NCI-H226 (cell line): Measurements from ENCODE around the gene MMP14.

Experiments used
- DNase-seq: peaks from one replicate; pipeline ENCODE4 v3.0.0-alpha.2; 2015

The MMP14 gene

DNA sequence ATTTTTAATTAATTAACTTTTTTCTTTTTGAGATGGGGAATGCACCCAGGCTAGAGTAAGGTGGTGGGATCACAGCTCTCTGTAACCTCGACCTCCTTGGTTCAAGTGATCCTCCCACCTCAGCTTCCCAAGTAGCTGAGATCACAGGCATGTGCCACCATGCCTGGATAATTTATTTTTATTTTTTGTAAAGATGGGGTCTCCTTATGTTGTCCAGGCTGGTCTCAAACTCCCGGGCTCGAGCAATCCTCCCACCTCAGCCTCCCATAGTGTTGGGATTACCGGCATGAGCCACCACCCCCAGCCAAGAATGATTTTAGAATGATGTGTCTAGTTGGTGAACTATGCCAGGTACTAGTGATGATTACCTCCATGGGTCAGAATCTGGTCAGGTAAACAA is 28.6 kb downstream of the MMP14 start:
- no peak for DNase-seq

DNA sequence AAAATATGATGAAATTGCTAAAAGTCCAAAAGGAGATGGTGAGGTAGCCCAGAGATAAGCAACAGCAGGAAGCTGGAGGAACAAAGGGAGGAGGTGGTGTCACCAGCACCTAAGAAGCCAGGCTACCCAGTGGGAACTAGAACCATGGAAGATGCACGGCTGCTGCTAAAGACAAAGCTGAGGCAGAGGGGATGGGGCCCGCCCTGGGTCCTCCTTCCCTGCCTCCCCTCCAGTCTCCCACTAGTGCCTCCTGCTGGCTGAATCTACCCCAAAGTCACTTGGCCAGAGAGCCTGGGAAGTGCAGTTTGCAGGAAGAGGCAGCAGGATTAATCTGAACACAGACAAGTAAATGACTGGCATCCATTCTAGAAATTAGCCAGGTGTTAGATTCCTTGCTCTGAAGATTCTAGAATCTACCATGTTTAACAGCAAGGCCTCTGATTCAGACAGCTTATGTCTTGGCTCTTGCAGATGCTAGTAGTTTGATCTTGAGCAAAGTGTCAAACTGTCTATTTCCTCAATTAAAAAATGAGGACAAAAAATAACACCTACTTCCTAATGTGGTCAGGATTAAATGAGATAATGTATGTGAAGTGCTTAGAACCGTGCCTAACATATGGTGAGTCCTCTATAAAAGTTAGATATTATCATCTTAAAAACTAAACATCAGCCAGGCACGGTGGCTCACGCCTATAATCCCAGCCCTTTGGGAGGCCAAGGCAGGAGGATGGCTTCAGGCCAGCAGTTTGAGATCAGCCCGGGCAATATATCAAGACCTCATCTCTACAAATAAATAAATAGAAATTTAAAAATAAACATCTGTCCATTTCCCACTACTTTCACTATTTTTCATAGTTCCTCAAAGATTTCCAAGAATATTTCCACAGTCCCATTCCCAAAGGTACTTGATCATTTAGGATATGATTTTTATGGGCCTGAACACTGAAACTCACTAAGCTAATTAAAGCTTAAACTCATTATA is 29.3 kb downstream of the MMP14 start:
- DNase-seq, result no peak

DNA sequence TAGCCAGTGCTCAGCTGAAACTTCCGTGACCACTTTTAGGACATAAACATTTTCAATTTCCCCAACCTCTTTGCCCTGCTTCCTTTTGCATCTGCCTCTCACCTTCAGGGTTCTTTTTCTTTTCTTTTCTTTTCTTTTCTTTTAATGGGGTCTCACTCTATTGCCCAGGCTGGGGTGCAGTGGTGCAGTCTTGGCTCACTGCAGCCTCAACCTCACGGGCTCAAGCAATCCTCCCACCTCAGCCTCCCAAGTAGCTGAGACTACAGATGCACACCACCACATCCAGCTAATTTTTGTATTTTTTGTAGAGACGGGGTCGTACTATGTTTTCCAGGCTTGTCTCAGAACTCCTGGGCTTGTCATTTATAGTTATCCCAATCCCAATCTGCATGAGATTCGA is 30.5 kb downstream of the MMP14 start:
- DNase-seq, result no peak

DNA sequence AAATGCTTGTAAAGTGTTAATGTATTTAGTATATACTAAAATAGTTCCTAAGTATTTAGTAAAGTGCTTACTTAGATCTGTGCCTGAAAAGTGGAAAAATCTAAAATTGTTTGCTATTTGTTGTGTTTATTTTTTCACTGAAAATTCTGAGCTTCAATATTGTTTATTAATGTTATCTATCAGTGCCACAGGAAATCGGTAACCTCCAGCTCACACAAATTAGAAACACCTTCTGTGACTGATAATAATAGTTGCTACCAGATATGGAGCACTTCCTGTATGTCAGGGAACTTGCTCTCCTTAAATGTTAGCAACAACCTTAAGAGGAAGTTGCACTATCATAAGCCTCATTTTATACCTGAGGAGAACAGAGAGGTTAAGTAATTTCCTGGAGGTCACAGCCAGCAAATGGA is 34.4 kb downstream of the MMP14 start:
- DNase-seq, result no peak

DNA sequence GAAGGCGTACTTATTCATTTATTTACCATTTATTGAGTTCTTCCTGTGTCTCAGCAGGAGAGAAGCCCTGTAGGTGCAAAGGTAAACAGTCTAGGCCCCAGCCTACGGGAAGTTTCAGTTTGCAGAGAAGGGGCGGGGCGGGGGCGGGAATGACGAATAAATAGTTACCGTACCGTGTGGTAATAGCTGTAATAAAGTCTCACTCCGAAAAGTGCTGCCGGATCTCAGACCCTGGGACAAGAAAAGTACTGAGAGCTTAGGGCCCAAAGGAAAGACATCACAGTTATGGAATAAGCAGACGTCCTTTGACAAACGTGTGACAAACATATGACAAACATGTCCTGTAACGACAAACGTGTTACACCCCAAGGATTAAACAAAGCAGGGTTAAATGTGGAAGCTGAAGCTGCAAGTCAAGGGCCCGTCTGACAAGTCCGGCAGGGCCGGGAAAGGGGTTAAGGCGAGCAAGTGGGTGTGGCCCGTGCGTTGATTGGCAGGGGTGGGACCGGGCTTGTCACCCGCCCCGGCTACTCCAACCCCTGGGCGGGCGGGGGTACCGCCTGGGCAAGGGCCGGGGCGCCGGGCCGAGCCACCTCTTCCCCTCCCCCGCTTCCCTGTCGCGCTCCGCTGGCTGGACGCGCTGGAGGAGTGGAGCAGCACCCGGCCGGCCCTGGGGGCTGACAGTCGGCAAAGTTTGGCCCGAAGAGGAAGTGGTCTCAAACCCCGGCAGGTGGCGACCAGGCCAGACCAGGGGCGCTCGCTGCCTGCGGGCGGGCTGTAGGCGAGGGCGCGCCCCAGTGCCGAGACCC is 35.0 kb downstream of the MMP14 start, which contains the start of gene LRP10:
Gene LRP10 (plus strand): TSS at position 517 of the 809 bp plus-strand sequence. CDS start 564 bp downstream, outside the sequence.
- DNase-seq, result peak; percentile 85

DNA sequence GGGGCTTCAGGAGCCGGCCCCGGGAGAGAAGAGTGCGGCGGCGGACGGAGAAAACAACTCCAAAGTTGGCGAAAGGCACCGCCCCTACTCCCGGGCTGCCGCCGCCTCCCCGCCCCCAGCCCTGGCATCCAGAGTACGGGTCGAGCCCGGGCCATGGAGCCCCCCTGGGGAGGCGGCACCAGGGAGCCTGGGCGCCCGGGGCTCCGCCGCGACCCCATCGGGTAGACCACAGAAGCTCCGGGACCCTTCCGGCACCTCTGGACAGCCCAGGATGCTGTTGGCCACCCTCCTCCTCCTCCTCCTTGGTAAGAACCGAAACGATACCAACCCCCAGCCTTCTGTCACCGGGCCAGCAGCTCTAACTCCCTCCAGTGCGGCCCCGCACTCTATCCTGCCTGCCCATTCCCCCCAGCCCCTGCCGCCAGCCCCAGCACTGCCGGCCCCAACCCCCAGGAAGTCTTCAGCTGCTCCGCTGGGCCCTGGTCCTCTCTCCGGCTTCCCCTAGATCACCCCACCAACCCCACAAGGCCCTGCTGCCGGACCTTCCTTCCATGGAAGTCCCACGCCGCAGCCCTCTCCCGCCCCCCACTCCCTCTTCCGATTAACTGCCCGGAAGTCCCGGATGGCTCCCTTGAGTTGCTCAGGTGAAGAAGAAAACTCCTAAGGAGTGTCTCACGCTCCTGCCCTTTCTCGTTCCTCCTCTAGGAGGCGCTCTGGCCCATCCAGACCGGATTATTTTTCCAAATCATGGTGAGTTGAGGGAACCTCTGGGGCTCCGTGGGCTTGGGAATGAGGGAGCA is 35.8 kb downstream of the MMP14 start:
- peak; percentile 79 for DNase-seq

DNA sequence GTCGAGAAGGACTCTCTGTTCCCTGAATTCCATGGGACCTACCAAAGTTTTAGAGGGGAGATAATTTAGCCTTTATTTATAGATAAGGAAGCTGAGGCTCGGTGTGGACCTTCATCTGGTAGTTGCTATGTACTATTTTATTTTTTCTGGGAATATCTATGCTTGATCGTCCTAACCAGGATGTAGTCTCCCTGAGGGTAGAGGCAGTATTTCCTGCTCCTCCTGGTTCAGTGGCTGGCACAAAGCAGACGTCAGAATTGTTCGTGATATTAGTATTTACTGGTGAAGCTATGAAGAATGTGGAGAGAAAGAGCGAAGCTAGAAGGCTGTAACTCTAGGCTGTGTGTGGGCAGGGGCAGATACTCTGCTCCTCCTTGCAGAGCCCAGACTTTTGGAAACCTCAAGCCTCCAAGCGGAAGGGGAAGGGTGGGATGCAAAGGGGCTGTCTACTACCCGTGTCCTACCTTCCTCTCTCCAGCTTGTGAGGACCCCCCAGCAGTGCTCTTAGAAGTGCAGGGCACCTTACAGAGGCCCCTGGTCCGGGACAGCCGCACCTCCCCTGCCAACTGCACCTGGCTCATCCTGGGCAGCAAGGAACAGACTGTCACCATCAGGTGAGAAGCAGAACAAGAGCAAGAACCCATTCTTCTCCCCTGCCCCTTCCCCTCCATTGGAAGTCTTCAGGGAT is 36.6 kb downstream of the MMP14 start:
- DNase-seq, result no peak

DNA sequence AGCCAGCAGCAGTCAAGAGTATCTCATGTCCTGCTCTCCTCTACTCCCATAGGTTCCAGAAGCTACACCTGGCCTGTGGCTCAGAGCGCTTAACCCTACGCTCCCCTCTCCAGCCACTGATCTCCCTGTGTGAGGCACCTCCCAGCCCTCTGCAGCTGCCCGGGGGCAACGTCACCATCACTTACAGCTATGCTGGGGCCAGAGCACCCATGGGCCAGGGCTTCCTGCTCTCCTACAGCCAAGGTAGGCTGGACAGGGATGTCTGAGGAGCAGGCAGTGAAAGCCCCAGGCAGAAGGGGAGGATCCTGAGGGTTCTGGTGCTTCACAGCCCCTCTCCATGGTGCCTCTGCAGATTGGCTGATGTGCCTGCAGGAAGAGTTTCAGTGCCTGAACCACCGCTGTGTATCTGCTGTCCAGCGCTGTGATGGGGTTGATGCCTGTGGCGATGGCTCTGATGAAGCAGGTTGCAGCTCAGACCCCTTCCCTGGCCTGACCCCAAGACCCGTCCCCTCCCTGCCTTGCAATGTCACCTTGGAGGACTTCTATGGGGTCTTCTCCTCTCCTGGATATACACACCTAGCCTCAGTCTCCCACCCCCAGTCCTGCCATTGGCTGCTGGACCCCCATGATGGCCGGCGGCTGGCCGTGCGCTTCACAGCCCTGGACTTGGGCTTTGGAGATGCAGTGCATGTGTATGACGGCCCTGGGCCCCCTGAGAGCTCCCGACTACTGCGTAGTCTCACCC is 38.8 kb downstream of the MMP14 start:
- DNase-seq, result no peak

DNA sequence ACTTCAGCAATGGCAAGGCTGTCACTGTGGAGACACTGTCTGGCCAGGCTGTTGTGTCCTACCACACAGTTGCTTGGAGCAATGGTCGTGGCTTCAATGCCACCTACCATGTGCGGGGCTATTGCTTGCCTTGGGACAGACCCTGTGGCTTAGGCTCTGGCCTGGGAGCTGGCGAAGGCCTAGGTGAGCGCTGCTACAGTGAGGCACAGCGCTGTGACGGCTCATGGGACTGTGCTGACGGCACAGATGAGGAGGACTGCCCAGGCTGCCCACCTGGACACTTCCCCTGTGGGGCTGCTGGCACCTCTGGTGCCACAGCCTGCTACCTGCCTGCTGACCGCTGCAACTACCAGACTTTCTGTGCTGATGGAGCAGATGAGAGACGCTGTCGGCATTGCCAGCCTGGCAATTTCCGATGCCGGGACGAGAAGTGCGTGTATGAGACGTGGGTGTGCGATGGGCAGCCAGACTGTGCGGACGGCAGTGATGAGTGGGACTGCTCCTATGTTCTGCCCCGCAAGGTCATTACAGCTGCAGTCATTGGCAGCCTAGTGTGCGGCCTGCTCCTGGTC is 39.4 kb downstream of the MMP14 start:
- DNase-seq, result no peak

DNA sequence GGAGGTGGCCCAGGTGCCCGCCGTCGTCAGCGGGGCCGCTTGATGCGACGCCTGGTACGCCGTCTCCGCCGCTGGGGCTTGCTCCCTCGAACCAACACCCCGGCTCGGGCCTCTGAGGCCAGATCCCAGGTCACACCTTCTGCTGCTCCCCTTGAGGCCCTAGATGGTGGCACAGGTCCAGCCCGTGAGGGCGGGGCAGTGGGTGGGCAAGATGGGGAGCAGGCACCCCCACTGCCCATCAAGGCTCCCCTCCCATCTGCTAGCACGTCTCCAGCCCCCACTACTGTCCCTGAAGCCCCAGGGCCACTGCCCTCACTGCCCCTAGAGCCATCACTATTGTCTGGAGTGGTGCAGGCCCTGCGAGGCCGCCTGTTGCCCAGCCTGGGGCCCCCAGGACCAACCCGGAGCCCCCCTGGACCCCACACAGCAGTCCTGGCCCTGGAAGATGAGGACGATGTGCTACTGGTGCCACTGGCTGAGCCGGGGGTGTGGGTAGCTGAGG is 40.7 kb downstream of the MMP14 start:
- no peak for DNase-seq

DNA sequence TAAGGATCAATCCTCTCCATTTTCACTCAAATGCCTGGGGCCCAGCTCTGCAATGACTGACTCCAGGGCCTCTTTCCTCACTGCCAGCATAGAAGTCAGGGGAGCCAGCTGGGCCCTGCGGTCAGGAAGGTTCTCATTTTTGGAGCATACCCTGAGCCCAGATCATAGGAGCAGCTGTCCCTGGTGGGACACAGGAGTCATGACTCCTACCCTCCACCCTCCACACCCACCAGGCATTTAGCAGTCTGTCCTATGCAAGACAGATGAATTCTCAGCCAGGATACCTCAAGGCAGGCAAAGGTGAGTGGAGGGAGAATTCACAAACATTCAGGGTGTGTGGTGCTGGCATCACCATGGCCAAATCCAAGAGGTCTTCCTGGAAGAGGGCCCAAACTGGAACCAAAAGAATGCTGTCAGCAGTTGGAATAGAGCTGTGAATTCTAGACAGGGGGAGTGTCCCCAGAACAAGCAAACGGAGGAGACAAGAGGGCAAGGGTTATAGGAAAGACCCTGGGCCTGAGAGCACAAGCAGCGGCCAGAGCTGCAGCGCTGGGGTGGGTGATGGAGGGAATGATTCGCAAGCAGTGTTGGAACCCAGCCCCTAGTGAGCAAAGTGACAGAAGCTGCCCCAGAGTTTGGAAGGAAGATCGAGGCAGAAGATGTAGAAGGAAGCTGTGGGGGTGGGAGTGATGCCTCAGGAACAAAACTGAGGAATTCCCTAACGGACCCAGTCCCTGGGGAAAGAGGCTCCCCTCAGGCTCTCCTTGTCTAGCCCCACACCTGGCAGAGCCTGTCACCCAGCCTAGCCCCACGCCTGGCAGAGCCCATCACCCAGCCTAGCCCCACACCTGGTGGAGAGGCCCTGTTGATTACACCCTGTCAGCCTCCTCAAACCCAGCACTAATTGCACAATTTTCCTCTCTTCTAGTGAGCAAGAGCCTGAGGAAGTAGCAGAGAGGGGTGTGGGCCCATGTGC is 42.2 kb downstream of the MMP14 start:
- no peak for DNase-seq

DNA sequence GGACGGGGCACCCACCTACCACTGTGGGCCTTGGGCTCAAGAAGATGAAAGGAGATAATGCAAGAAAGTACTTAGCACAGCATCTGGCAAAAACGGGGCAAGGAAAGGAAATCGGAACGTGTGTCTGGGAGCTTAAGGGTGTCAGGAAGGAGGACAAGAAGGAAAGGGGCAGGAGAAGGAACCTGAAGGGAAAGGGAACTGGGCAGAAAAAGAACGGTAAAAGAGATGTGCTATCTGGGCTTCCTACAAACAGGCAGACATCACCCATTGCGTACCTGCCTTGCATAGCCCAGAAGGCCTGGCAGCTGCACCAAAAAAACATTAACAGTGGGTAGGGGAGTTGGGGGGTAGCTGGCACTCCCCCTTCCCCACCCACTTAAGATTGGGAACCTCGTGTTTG is 45.7 kb downstream of the MMP14 start:
- no peak for DNase-seq

DNA sequence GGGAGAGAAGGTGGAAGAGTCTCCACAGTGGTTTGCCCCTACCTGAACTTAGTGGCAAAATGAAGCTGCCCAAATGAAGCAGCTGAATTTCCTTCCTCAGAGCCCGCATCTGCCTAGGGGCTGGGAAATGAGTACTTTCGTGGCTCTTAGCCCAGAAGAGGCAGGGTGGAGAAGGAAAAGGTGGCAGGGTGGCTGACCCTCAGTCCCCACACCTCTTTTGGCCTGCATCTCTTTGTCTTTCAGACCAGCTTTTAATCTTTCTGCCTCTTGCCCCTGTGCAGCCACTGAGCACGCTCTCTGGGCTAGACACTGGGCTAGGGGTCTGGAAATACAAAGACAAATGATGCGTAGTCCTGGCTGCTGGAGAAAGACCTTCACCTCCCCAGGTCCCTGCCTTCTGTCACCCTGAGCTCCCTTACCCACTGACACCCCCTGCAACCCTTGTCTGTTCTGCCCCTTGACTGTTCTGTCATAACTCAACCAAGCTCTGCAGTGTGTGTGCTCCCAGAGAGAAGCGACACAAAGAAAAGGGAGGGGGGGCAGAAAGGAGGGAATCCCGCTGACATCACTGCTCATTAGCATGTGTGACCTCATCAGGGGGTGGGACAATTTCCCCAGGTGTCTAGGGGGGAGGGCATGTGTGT is 46.3 kb downstream of the MMP14 start:
- DNase-seq, result no peak

DNA sequence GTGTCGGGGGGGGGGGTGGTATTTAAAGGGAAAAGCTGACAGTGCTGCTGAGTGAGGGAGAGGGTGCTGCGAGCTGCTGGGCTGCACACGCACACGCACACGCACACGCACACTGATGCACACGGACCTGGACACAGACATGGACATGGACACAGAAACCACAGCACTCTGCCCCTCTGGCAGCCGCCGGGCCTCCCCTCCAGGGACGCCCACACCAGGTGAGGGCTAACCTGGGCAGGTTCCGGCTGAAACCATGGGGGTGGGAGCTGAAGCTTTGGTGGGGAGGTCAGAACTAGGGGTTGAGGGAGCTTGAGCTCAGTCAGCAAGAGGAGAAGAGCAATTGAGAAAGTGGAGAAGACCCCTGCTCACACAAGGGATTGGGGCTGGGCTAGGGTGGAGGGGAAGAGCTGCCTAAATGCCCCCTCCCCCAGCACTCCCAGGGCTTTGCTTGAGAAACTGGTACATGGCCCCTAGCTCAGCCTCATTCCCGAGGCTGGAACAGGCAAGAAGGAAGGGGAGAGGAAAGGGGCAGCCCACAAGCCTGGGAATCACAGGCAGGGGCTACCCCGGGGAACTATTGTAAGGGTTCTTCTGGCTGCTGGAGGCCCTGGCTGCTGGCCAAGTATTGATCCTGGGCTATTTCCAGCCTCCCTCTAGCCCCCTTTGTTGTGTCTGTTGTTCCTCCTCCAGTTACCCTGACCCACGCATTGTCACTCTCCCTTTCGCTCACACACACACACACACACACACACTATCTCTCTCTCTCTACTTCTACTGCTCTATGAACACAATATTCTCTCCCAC is 47.0 kb downstream of the MMP14 start, which contains the start of gene REM2:
Gene REM2 (plus strand): TSS at position 50 of the 804 bp plus-strand sequence. CDS start 66 bp downstream, at position 116.
- no peak for DNase-seq

DNA sequence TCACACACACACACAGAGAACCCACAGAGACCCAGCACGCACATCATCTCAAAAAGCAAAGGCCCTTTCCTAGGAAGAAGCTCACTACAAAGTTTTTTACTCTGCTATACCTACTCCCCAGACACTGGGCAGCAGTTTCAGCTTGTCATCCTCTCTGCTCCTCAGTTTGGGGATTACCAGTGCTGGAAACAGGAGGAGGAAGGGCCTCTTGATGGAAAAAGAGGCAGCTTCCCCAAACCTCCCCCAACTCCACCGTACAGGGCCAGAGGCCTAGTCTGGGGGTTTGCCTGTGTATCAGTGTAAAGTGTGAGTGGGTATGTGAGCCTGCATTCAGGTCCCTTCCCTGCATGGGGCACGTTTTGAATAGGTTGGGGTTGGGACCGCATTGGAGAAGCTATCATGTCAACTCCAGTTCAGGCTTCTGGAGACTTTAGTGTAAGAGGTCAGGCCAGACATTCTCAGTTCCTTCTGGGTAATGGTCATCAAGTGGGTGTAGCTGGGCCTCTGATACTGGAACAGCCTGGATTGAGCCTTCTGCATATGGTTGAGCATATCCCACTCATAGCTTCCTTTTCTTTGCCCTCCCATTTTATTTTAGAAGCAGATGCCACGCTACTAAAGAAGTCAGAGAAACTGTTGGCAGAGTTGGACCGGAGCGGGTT is 47.8 kb downstream of the MMP14 start:
- DNase-seq, result no peak

DNA sequence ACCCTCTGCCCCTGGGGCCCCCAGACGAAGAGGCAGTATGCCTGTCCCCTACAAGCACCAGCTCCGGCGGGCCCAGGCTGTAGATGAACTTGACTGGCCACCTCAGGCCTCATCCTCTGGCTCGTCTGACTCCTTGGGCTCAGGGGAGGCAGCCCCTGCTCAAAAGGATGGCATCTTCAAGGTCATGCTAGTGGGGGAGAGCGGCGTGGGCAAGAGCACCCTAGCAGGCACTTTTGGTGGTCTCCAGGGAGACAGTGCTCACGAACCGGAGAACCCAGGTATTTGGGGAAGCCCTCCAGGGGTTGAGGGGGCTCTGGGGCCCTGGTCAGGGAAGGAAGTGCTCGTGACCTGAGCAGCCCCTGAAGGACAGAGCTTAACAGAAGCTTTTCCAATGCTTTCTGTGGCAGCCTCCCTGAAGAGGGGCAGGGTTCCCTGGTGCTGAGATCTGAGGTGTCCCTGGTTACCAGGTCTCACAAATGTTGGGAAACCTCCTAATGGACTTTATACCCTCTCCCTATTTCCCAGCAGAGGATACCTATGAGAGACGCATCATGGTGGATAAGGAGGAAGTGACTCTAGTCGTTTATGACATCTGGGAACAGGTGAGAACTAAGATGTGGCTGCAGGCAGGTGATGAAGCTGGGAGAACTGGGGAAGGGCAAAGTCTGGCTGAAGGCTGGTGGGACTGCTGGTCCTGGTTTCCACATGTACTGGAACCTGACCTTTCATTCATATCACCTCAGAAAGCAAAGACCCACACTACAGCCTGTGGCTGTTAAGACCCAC is 48.5 kb downstream of the MMP14 start:
- DNase-seq, result no peak

DNA sequence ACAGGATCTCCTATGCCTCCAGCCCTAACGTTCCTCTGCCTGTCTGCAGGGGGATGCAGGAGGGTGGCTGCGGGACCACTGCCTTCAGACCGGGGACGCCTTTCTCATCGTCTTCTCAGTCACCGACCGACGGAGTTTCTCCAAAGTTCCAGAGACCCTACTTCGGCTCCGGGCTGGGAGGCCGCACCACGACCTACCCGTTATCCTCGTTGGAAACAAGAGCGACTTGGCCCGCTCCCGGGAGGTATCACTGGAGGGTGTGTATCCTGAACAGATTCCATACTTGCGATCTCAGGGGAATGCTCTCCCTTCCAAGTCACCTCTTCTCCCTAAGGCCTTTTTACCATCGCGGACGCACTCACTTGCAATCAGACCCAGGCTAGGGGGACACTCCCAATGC is 49.6 kb downstream of the MMP14 start:
- DNase-seq, result no peak
